GM12878 (cell line): ENCODE results near the gene HSD11B1L. TPM values are rescaled to one million over a fixed set of nuclear protein-coding genes. Genes with fewer than 3 reads are reported as not detected.

Source experiments
- CBFB ChIP-seq: IDR thresholded peaks from 2 replicates; pipeline ENCODE4 v1.6.1; 2016; ENCODE audit warnings: antibody characterized with exemption, low read depth
- NR2C1 ChIP-seq: fragments of 450-650 bp; IDR thresholded peaks from 2 replicates; pipeline ENCODE4 v1.6.1; 2017; ENCODE audit warnings: antibody characterized with exemption, mild to moderate bottlenecking, moderate library complexity
- NR2F1 ChIP-seq: fragments of 450-650 bp; conservative IDR thresholded peaks from 2 replicates; pipeline ENCODE4 v1.6.1; 2017; ENCODE audit warnings: mild to moderate bottlenecking
- PAX5 ChIP-seq: IDR thresholded peaks from 2 replicates; pipeline ENCODE4 v1.6.1; 2011; ENCODE audit warnings: low read depth, low read length, borderline replicate concordance
- SMAD1 ChIP-seq: fragments of 450-650 bp; IDR thresholded peaks from 2 replicates; pipeline ENCODE4 v1.6.1; 2018; ENCODE audit warnings: mild to moderate bottlenecking, low read depth; ENCODE audit not compliant: partially characterized antibody
- SP1 ChIP-seq: IDR thresholded peaks from one replicate; pipeline ENCODE4 v1.6.1; 2011; ENCODE audit warnings: low read depth, low read length
- ZNF24 ChIP-seq: fragments of 450-650 bp; IDR thresholded peaks from 2 replicates; pipeline ENCODE4 v1.6.1; 2017; ENCODE audit warnings: antibody characterized with exemption, mild to moderate bottlenecking
- polyA plus RNA-seq, 11 experiments: library from polyadenylated mRNA; depleted of rRNA in 4 of 11; unstranded in 6 of 11; stranded (reverse) in 5 of 11; fragments of >200 nt; fragmentation: Nextera tagmentation in 4 of 11; fragmentation: Illumina TruSeq in 1 of 11; extraction: Ambion mirVana in 4 of 11; extraction: Trizol in 1 of 11; gene quantifications; 1 replicate in 1 of 11; 2 replicates in 10 of 11; pipeline versions ENCODE4 v1.2.1 to v1.2.3, GENCODE V29; 2011 to 2016; ENCODE audit warnings: inconsistent platforms in 2 of 11, missing spikeins in 2 of 11, low read depth in 1 of 11
- total RNA-seq, 4 experiments: library from RNA; depleted of rRNA in 3 of 4; stranded (reverse); fragments of >200 nt in 3 of 4; fragmentation: Illumina TruSeq in 1 of 4; extraction: Trizol in 1 of 4; gene quantifications; 2 replicates each; pipeline versions ENCODE4 v1.2.1 to v1.2.3, GENCODE V29; 2013 to 2021
- TF ChIP-seq, protein P1 (sequence below), 3 experiments: IDR thresholded peaks in 2 of 3; conservative IDR thresholded peaks in 1 of 3; 2 replicates each; pipeline ENCODE4 v1.5.1; 2011; ENCODE audit warnings: low read depth in 3 of 3, low read length in 3 of 3, mild to moderate bottlenecking in 3 of 3, control low read depth in 2 of 3, moderate library complexity in 2 of 3, inconsistent platforms in 1 of 3, mixed read lengths in 1 of 3; ENCODE audit not compliant: control insufficient read depth in 2 of 3, insufficient read depth in 1 of 3; ENCODE audit errors: extremely low read depth in 1 of 3
- TF ChIP-seq, protein P2 (sequence below): fragments of 450-650 bp; IDR thresholded peaks from 2 replicates; pipeline ENCODE4 v1.6.1; 2017; ENCODE audit warnings: antibody characterized with exemption, mild to moderate bottlenecking, moderate library complexity
- TF ChIP-seq, protein P3 (sequence below): IDR thresholded peaks from 2 replicates; pipeline ENCODE4 v1.6.1; 2011; ENCODE audit warnings: low read depth, low read length, improper control_type of control experiment, borderline replicate concordance

Gene HSD11B1L
- total and polyA plus RNA-seq, 10 of the 15 experiments (the other 5 are each of a cell fraction or from before 2014, with no cell fraction given) = 0.29 to 1.8 (median 1.1) TPM; not detected in 1

DNA sequence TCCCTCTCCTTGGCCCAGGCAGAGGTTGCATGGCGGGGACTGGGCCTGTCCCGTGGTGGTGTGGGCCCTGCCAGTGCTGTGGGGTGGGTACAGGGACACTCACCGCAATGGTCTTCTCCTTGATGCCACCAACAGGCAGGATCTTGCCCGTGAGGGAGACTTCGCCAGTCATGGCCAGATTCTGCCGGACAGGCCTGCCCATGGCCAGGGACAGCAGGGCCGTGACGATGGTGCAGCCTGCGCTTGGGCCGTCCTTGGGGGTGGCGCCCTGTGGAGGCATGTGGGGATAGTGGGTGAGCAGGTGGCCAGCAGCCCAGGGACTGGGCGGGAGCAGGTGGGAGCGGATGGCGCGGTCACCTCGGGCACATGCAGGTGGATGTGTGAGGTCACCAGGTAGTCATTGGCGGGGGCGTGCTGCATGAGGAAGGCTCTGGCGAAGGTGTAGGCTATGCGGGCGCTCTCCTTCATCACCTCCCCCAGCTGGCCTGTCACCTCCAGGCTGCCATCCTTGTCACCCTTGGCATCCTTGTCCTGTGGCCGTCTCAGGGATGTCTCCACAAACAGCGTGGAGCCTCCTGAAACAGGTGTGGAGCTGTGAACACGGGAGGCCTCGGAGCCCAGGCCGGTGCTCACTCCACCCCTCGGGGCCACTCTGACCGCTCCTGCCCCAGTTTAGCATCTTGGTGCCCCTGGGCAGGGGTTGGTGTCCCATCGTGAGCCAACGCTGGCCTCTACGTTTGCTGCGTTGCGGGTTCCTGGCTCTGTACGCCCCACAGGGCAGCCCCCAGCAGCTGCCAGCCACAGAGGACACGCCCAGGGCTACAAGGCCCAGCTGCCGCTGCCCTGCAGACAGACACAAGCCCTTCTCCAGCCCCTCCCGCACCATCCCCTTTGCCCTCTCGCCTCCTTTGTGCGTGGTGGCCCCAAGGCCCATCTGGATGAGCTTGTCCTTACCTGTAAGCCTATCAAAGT lies 12.7 kb downstream of the HSD11B1L start (continued):
- TF ChIP-seq, protein P1, sequence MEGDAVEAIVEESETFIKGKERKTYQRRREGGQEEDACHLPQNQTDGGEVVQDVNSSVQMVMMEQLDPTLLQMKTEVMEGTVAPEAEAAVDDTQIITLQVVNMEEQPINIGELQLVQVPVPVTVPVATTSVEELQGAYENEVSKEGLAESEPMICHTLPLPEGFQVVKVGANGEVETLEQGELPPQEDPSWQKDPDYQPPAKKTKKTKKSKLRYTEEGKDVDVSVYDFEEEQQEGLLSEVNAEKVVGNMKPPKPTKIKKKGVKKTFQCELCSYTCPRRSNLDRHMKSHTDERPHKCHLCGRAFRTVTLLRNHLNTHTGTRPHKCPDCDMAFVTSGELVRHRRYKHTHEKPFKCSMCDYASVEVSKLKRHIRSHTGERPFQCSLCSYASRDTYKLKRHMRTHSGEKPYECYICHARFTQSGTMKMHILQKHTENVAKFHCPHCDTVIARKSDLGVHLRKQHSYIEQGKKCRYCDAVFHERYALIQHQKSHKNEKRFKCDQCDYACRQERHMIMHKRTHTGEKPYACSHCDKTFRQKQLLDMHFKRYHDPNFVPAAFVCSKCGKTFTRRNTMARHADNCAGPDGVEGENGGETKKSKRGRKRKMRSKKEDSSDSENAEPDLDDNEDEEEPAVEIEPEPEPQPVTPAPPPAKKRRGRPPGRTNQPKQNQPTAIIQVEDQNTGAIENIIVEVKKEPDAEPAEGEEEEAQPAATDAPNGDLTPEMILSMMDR (IDR thresholded peaks at IDR 0.05 in 2 of 3, conservative IDR thresholded peaks at IDR 0.05 in 1 of 3; ENCODE audit: control insufficient read depth in 2 of 3, extremely low read depth in 1 of 3, insufficient read depth in 1 of 3, low read depth in 3 of 3, low read length in 3 of 3) = no peak
- TF ChIP-seq NR2C1 = no peak
- TF ChIP-seq SMAD1 = no peak
- TF ChIP-seq, protein P2, sequence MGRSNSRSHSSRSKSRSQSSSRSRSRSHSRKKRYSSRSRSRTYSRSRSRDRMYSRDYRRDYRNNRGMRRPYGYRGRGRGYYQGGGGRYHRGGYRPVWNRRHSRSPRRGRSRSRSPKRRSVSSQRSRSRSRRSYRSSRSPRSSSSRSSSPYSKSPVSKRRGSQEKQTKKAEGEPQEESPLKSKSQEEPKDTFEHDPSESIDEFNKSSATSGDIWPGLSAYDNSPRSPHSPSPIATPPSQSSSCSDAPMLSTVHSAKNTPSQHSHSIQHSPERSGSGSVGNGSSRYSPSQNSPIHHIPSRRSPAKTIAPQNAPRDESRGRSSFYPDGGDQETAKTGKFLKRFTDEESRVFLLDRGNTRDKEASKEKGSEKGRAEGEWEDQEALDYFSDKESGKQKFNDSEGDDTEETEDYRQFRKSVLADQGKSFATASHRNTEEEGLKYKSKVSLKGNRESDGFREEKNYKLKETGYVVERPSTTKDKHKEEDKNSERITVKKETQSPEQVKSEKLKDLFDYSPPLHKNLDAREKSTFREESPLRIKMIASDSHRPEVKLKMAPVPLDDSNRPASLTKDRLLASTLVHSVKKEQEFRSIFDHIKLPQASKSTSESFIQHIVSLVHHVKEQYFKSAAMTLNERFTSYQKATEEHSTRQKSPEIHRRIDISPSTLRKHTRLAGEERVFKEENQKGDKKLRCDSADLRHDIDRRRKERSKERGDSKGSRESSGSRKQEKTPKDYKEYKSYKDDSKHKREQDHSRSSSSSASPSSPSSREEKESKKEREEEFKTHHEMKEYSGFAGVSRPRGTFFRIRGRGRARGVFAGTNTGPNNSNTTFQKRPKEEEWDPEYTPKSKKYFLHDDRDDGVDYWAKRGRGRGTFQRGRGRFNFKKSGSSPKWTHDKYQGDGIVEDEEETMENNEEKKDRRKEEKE = no peak
- no peak for TF ChIP-seq ZNF24
- TF ChIP-seq PAX5 = no peak
- TF ChIP-seq CBFB = no peak
- TF ChIP-seq NR2F1 = no peak
- TF ChIP-seq SP1 = no peak
- TF ChIP-seq, protein P3, sequence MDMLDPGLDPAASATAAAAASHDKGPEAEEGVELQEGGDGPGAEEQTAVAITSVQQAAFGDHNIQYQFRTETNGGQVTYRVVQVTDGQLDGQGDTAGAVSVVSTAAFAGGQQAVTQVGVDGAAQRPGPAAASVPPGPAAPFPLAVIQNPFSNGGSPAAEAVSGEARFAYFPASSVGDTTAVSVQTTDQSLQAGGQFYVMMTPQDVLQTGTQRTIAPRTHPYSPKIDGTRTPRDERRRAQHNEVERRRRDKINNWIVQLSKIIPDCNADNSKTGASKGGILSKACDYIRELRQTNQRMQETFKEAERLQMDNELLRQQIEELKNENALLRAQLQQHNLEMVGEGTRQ = no peak
